ENCODE measurements around the gene RAB24. TPM values are rescaled to one million over a fixed set of nuclear protein-coding genes. Genes with fewer than 3 reads are reported as not detected.
A peak's percentile ranks its signal among the peaks of the same experiment; 100 is the strongest.

RAB24 gene
- total RNA-seq, 1 donor from 2014 or later: 30.0 TPM

GRCh38 chr5:177256296-177256695 is 47.2 kb downstream of the RAB24 start:
- H3K36me3 Mint-ChIP-seq (ENCODE audit: insufficient read depth): peaks cover 35% of the 10 kb centered on the region
- DNase-seq (ENCODE audit: low spot score, unreplicated experiment): no peak
- H3K9me3 Mint-ChIP-seq (ENCODE audit: low read depth): no peaks in the 10 kb centered on the region
- H3K27ac Mint-ChIP-seq: no peak overlapping the region
- H3K4me1 Mint-ChIP-seq (ENCODE audit: low read depth): peaks cover 2% of the 10 kb centered on the region
- TF ChIP-seq CTCF (IDR thresholded peaks at IDR 0.05; ENCODE audit: unreplicated experiment): no peak
- H3K27me3 Mint-ChIP-seq: no peaks in the 10 kb centered on the region
- no peak overlapping the region for H3K4me3 Mint-ChIP-seq (ENCODE audit: low read depth)

GRCh38 chr5:177253252-177253651 is 50.3 kb downstream of the RAB24 start:
- Mint-ChIP-seq H3K9me3 (ENCODE audit: low read depth) (no peaks in the 10 kb centered on the region), H3K4me3 (ENCODE audit: low read depth) (no peak overlapping the region), H3K4me1 (ENCODE audit: low read depth) (peaks cover 11% of the 10 kb centered on the region), H3K36me3 (ENCODE audit: insufficient read depth) (peaks cover 37% of the 10 kb centered on the region), H3K27me3 (no peaks in the 10 kb centered on the region), H3K27ac (peak overlapping the region; percentile 50)
- no peak for TF ChIP-seq CTCF (IDR thresholded peaks at IDR 0.05; ENCODE audit: unreplicated experiment)
- no peak for DNase-seq (ENCODE audit: low spot score, unreplicated experiment)

Other genes with a start within 250 kb of the RAB24 start
- 244 and 258 TPM in 2 replicates for gene FGFR4, start 216.8 kb downstream of the RAB24 start, total RNA-seq
- gene NSD1, start 169.9 kb downstream of the RAB24 start, total RNA-seq: 168 and 178 TPM in 2 replicates
- gene PRELID1, start 80 bp upstream of the RAB24 start, total RNA-seq: 94.0 and 114 TPM in 2 replicates
- gene MXD3, start 8.2 kb upstream of the RAB24 start, total RNA-seq: 20.1 and 20.6 TPM in 2 replicates
- 106 and 111 TPM in 2 replicates for gene LMAN2, start 47.9 kb upstream of the RAB24 start, total RNA-seq
- gene RGS14, start 54.2 kb upstream of the RAB24 start, total RNA-seq: 13.0 and 15.0 TPM in 2 replicates
- not detected in 2 replicates for gene SLC34A1, start 80.7 kb upstream of the RAB24 start, total RNA-seq
- gene PFN3, start 96.9 kb upstream of the RAB24 start, total RNA-seq: not detected in 2 replicates
- 4.0 and 4.7 TPM in 2 replicates for gene F12, start 105.8 kb upstream of the RAB24 start, total RNA-seq
- gene GRK6, start 123.0 kb upstream of the RAB24 start, total RNA-seq: 40.2 and 43.0 TPM in 2 replicates
- gene PRR7, start 143.1 kb upstream of the RAB24 start, total RNA-seq: 11.7 and 13.1 TPM in 2 replicates
- 396 and 422 TPM in 2 replicates for gene DBN1, start 169.9 kb upstream of the RAB24 start, total RNA-seq
- gene PDLIM7, start 193.9 kb upstream of the RAB24 start, total RNA-seq: 113 and 119 TPM in 2 replicates
- 11.6 and 13.7 TPM in 2 replicates for gene DOK3, start 206.1 kb upstream of the RAB24 start, total RNA-seq
- gene DDX41, start 213.2 kb upstream of the RAB24 start, total RNA-seq: 88.4 and 93.1 TPM in 2 replicates

Measured in progenitor cell of endocrine pancreas (in vitro differentiated cells).